HUES64 (cell line): ENCODE measurements around the gene RAB4A.
"Not testable (repeated sequence)": the region's sequence is repeated elsewhere in the genome, so short reads cannot be mapped to it uniquely, and the experiment has no call there.

Experiments
- H3K27ac ChIP-seq: 2 replicates; pipeline ENCODE4 v1.7.0; 2013; ENCODE audit warnings: low read depth, low read length, inconsistent platforms
- H3K27me3 ChIP-seq: 2 replicates; pipeline ENCODE4 v1.6.1; 2013; ENCODE audit warnings: mild to moderate bottlenecking, low read length; ENCODE audit not compliant: insufficient read depth
- H3K36me3 ChIP-seq: 2 replicates; pipeline ENCODE4 v1.6.1; 2013; ENCODE audit warnings: mild to moderate bottlenecking, low read length; ENCODE audit not compliant: insufficient read depth
- H3K4me1 ChIP-seq: 2 replicates; pipeline ENCODE4 v1.6.1; 2013; ENCODE audit warnings: mild to moderate bottlenecking, low read length, moderate library complexity; ENCODE audit not compliant: insufficient read depth
- H3K4me3 ChIP-seq: 2 replicates; pipeline ENCODE4 v1.5.1; 2013; ENCODE audit warnings: mild to moderate bottlenecking, low read length, moderate library complexity
- H3K9ac ChIP-seq: 2 replicates; pipeline ENCODE4 v1.6.1; 2013; ENCODE audit warnings: mild to moderate bottlenecking, low read depth, low read length
- H3K9me3 ChIP-seq: 2 replicates; pipeline ENCODE4 v1.6.1; 2013; ENCODE audit warnings: low read depth, low read length; ENCODE audit not compliant: insufficient read depth
- WGBS: fragments of 150-250, 120-280 bp; methylation state at CpG from one replicate; pipeline ENCODE4 v1.1.7; 2013; ENCODE audit warnings: missing lambda C conversion rate; 5-methylcytosine and 5-hydroxymethylcytosine counted together

RAB4A gene

GRCh38 chr1:229286099-229286766 is 15.3 kb downstream of the RAB4A start:
- Histone ChIP-seq H3K27me3 (no peaks in the 10 kb centered on the region), H3K4me3 (no peak overlapping the region), H3K36me3 (peaks cover 18% of the 10 kb centered on the region), H3K27ac (no peak overlapping the region), H3K9me3 (no peaks in the 10 kb centered on the region), H3K4me1 (peaks cover 13% of the 10 kb centered on the region), H3K9ac (no peak overlapping the region)
- 100% methylated on average over 1 of the region's 2 CpGs for WGBS

- Histone ChIP-seq H3K9ac (no peak overlapping the region), H3K27ac (no peak overlapping the region), H3K9me3 (no peaks in the 10 kb centered on the region), H3K4me1 (peaks cover 13% of the 10 kb centered on the region), H3K4me3 (no peak overlapping the region), H3K27me3 (no peaks in the 10 kb centered on the region), H3K36me3 (peaks cover 21% of the 10 kb centered on the region)
- WGBS: 87% methylated on average over 1 of the region's 1 CpG
Measured at GRCh38 chr1:229287267-229287666, 16.4 kb downstream of the RAB4A start.

GRCh38 chr1:229288516-229288915 is 17.6 kb downstream of the RAB4A start:
- Histone ChIP-seq H3K4me3 (no peak overlapping the region), H3K4me1 (peaks cover 13% of the 10 kb centered on the region), H3K36me3 (peaks cover 21% of the 10 kb centered on the region), H3K27ac (no peak overlapping the region), H3K27me3 (no peaks in the 10 kb centered on the region), H3K9ac (no peak overlapping the region), H3K9me3 (no peaks in the 10 kb centered on the region)
- no CpG with 5 or more reads among the region's 1 CpG for WGBS

GRCh38 chr1:229291686-229292085 is 20.8 kb downstream of the RAB4A start:
- H3K27me3 ChIP-seq, H3K4me3 ChIP-seq, H3K9me3 ChIP-seq, H3K27ac ChIP-seq, H3K4me1 ChIP-seq, H3K9ac ChIP-seq: not testable (repeated sequence)
- H3K36me3 ChIP-seq: peaks cover 21% of the 10 kb centered on the region
- 100% methylated on average over 1 of the region's 4 CpGs for WGBS

- H3K9ac ChIP-seq: no peak overlapping the region
- H3K9me3 ChIP-seq: no peaks in the 10 kb centered on the region
- no peak overlapping the region for H3K4me3 ChIP-seq
- H3K4me1 ChIP-seq: no peaks in the 10 kb centered on the region
- H3K27me3 ChIP-seq: no peaks in the 10 kb centered on the region
- H3K36me3 ChIP-seq: peaks cover 39% of the 10 kb centered on the region
- 91% methylated on average over 10 of the region's 10 CpGs for WGBS
- no peak overlapping the region for H3K27ac ChIP-seq
Measured at GRCh38 chr1:229293528-229294204, 22.8 kb downstream of the RAB4A start.

- peaks cover 47% of the 10 kb centered on the region for H3K36me3 ChIP-seq
Measured at GRCh38 chr1:229295745-229296144, 24.8 kb downstream of the RAB4A start.

GRCh38 chr1:229296541-229296941 is 25.6 kb downstream of the RAB4A start:
- no peaks in the 10 kb centered on the region; the same call in 1 of the 2 replicates for H3K4me1 ChIP-seq
- no peak overlapping the region for H3K9ac ChIP-seq
- H3K36me3 ChIP-seq: peaks cover 45% of the 10 kb centered on the region
- H3K27ac ChIP-seq: no peak overlapping the region
- H3K9me3 ChIP-seq: no peaks in the 10 kb centered on the region
- no peaks in the 10 kb centered on the region for H3K27me3 ChIP-seq
- 96% methylated on average over 3 of the region's 3 CpGs for WGBS
- H3K4me3 ChIP-seq: no peak overlapping the region

More at GRCh38 chr1:229295745-229296144, 24.8 kb downstream of the RAB4A start:
- Histone ChIP-seq H3K4me1 (no peaks in the 10 kb centered on the region; the same call in 1 of the 2 replicates), H3K27ac (no peak overlapping the region), H3K9me3 (no peaks in the 10 kb centered on the region), H3K4me3 (no peak overlapping the region), H3K9ac (no peak overlapping the region), H3K27me3 (no peaks in the 10 kb centered on the region)
- WGBS: 96% methylated on average over 11 of the region's 11 CpGs

GRCh38 chr1:229297746-229298145 is 26.8 kb downstream of the RAB4A start:
- Histone ChIP-seq H3K9me3 (no peaks in the 10 kb centered on the region), H3K4me3 (no peak overlapping the region), H3K27me3 (no peaks in the 10 kb centered on the region), H3K9ac (no peak overlapping the region), H3K4me1 (no peaks in the 10 kb centered on the region; the same call in 1 of the 2 replicates), H3K36me3 (peaks cover 54% of the 10 kb centered on the region), H3K27ac (no peak overlapping the region)
- WGBS: 100% methylated on average over 1 of the region's 1 CpG

- no peak overlapping the region for H3K9ac ChIP-seq
- H3K36me3 ChIP-seq: peaks cover 60% of the 10 kb centered on the region
- no peaks in the 10 kb centered on the region for H3K27me3 ChIP-seq
- no peaks in the 10 kb centered on the region; the same call in 1 of the 2 replicates for H3K4me1 ChIP-seq
- no peak overlapping the region for H3K4me3 ChIP-seq
- no peaks in the 10 kb centered on the region for H3K9me3 ChIP-seq
- no peak overlapping the region for H3K27ac ChIP-seq
Measured at GRCh38 chr1:229298420-229298819, 27.5 kb downstream of the RAB4A start.

GRCh38 chr1:229298887-229299503 is 28.1 kb downstream of the RAB4A start:
- no peaks in the 10 kb centered on the region for H3K9me3 ChIP-seq
- no peaks in the 10 kb centered on the region; the same call in 1 of the 2 replicates for H3K4me1 ChIP-seq
- H3K27me3 ChIP-seq: no peaks in the 10 kb centered on the region
- 93% methylated on average over 4 of the region's 5 CpGs for WGBS
- no peak overlapping the region for H3K9ac ChIP-seq
- no peak overlapping the region for H3K27ac ChIP-seq
- peaks cover 65% of the 10 kb centered on the region for H3K36me3 ChIP-seq
- no peak overlapping the region for H3K4me3 ChIP-seq

GRCh38 chr1:229300099-229300757 is 29.3 kb downstream of the RAB4A start:
- Histone ChIP-seq H3K9me3 (no peaks in the 10 kb centered on the region), H3K4me1 (no peaks in the 10 kb centered on the region; the same call in 1 of the 2 replicates), H3K27ac (no peak overlapping the region), H3K9ac (no peak overlapping the region), H3K27me3 (no peaks in the 10 kb centered on the region), H3K36me3 (peaks cover 78% of the 10 kb centered on the region), H3K4me3 (no peak overlapping the region)
- 79% methylated on average over 6 of the region's 6 CpGs for WGBS
